ENCODE results near the gene TMTC2. TPM values are rescaled to one million over a fixed set of nuclear protein-coding genes. Genes with fewer than 3 reads are reported as not detected.

TMTC2 gene
- total and polyA plus RNA-seq, 2 donors (not counting 1 experiment from before 2014, with no cell fraction given) = 2.4 to 3.2 TPM

GRCh38 chr12:82659343-82660207, 27.1 kb upstream of the TMTC2 start:
- H4K20me1 ChIP-seq (ENCODE audit: control insufficient read depth, insufficient read depth, low read length, poor library complexity, severe bottlenecking) = no peaks in the 10 kb centered on the region
- H3K9ac ChIP-seq (ENCODE audit: low read length) = no peak overlapping the region
- TF ChIP-seq EZH2 (IDR thresholded peaks at IDR 0.05; ENCODE audit: borderline replicate concordance, insufficient read depth, low read depth, low read length, poor library complexity, severe bottlenecking) (no peak), CTCF (IDR thresholded peaks at IDR 0.05) (no peak)
- intact Hi-C loops (cut with micrococcal nuclease) = no loop called here
- H3K4me1 Mint-ChIP-seq = no peaks in the 10 kb centered on the region
- H3K27me3 ChIP-seq (replicated peaks in 1 of 4; ENCODE audit: control extremely low read depth in 1 of 4, control insufficient read depth in 3 of 4, insufficient read depth in 4 of 4, low read length in 3 of 4) = no peaks in the 10 kb centered on the region
- H3K27ac ChIP-seq (ENCODE audit: low read length in 2 of 2) = no peak overlapping the region
- H3K9me3 ChIP-seq (ENCODE audit: control extremely low read depth in 1 of 3, control insufficient read depth in 2 of 3, insufficient read depth in 1 of 3, low read length in 2 of 3) = peaks cover 0 to 10% (median 1%) of the 10 kb centered on the region in 3 donors
- H3K27ac Mint-ChIP-seq = no peak overlapping the region
- ATAC-seq (ENCODE audit: low read depth) = no peak
- no peak for DNase-seq
- 95% methylated on average over 28 of the region's 28 CpGs for WGBS (ENCODE audit: insufficient coverage)
- ChIA-PET POLR2A (no interaction called here), CTCF (no interaction called here)
- H3K4me3 ChIP-seq (ENCODE audit: control extremely low read depth in 1 of 5, extremely low read depth in 1 of 5, insufficient read depth in 1 of 5, low read depth in 2 of 5, low read length in 4 of 5) = no peak overlapping the region
- peaks cover 6% of the 10 kb centered on the region for H3K27me3 Mint-ChIP-seq
- no peak overlapping the region for H3K4me3 Mint-ChIP-seq
- no peak overlapping the region for H3K4me2 ChIP-seq (replicated peaks; ENCODE audit: low read depth, low read length, poor library complexity, severe bottlenecking)
- H3K9me3 Mint-ChIP-seq (ENCODE audit: insufficient read depth) = peaks cover 3% of the 10 kb centered on the region
- H3K36me3 ChIP-seq (replicated peaks in 1 of 2; ENCODE audit: control extremely low read depth in 1 of 2, control insufficient read depth in 1 of 2, extremely low read depth in 1 of 2, insufficient read depth in 2 of 2, low read length in 1 of 2) = no peaks in the 10 kb centered on the region
- no peaks in the 10 kb centered on the region for H3K4me1 ChIP-seq (ENCODE audit: control insufficient read depth in 2 of 2, insufficient read depth in 2 of 2, low read length in 2 of 2)
- no peaks in the 10 kb centered on the region for H3K79me2 ChIP-seq (ENCODE audit: control insufficient read depth, insufficient read depth, low read length)
- no peak overlapping the region for H2AFZ ChIP-seq (ENCODE audit: insufficient read depth, low read depth, low read length, poor library complexity, severe bottlenecking)

Measured in B cell (primary cell).